ENCODE measurements around the gene GNG7. TPM values are rescaled to one million over a fixed set of nuclear protein-coding genes. Genes with fewer than 3 reads are reported as not detected.
A peak's percentile ranks its signal among the peaks of the same experiment; 100 is the strongest.

GNG7 gene
- total and polyA plus RNA-seq, 10 of the 15 experiments (the other 5 are each of a cell fraction or from before 2014, with no cell fraction given): 1.9 to 13.6 (median 6.5) TPM

- TF ChIP-seq PRDM15 (CRISPR knock-in tag; IDR thresholded peaks at IDR 0.05) (no peak), ZSCAN29 (IDR thresholded peaks at IDR 0.05) (no peak), USF2 (IDR thresholded peaks at IDR 0.05; ENCODE audit: borderline replicate concordance, low read depth, low read length) (no peak), NBN (IDR thresholded peaks at IDR 0.05) (no peak)
Measured at GRCh38 chr19:2659856-2660432, 42.5 kb downstream of the GNG7 start (continued).

GRCh38 chr19:2656533-2656932 lies 46.0 kb downstream of the GNG7 start:
- ChIA-PET CTCF (no interaction called here), RAD21 (ENCODE audit: unreplicated experiment) (no interaction called here), SMC1A (ENCODE audit: uncharacterized antibody, unreplicated experiment) (no interaction called here), POLR2A (no interaction called here)
- Histone ChIP-seq H2AFZ (ENCODE audit: control insufficient read depth, low read depth, low read length) (no peak overlapping the region), H3K9me3 (replicated peaks; ENCODE audit: control insufficient read depth, insufficient read depth, low read length) (peaks cover under 1% of the 10 kb centered on the region; the same call in 1 of the 3 replicates), H3K79me2 (ENCODE audit: control insufficient read depth, insufficient read depth, low read length) (no peaks in the 10 kb centered on the region), H3K27ac (ENCODE audit: control insufficient read depth, insufficient read depth) (no peak overlapping the region), H4K20me1 (ENCODE audit: control insufficient read depth, insufficient read depth) (no peaks in the 10 kb centered on the region), H3K9ac (ENCODE audit: control insufficient read depth, insufficient read depth, low read length) (no peak overlapping the region), H3K27me3 (replicated peaks in 1 of 2; ENCODE audit: control insufficient read depth in 2 of 2, insufficient read depth in 2 of 2, low read length in 1 of 2) (no peaks in the 10 kb centered on the region), H3K36me3 (ENCODE audit: control insufficient read depth in 2 of 2, insufficient read depth in 2 of 2, low read length in 1 of 2) (no peaks in the 10 kb centered on the region; a peak in 1 of 4 replicates), H3K4me2 (ENCODE audit: control insufficient read depth, insufficient read depth) (no peak overlapping the region), H3K4me3 (no peak overlapping the region), H3K4me1 (ENCODE audit: control insufficient read depth, insufficient read depth, low read length) (peaks cover 18% of the 10 kb centered on the region)
- BruUV-seq (replicated peaks): no TSS peak
- intact Hi-C loops (cut with micrococcal nuclease; ENCODE audit: unreplicated experiment): no loop called here
- ATAC-seq (no peak), FAIRE-seq (no peak), DNase-seq (ENCODE audit: low read depth, low spot score) (no peak)
- in situ Hi-C loops (cut with MboI): no loop called here
- WGBS (ENCODE audit: insufficient coverage, insufficient replicate concordance, low lambda C conversion rate, missing lambda C conversion rate): 83% methylated on average over 9 of the region's 9 CpGs
- TF ChIP-seq ZBTB40 (IDR thresholded peaks at IDR 0.05; ENCODE audit: borderline replicate concordance) (peak; percentile 74), EZH2 (IDR thresholded peaks at IDR 0.05; ENCODE audit: borderline replicate concordance, control insufficient read depth, low read depth, low read length) (no peak)

Measured in GM12878 (cell line).